Liver (tissue), 9 donors: Measurements from ENCODE around the gene ATP5F1B. TPM values are rescaled to one million over a fixed set of nuclear protein-coding genes. Genes with fewer than 3 reads are reported as not detected.

Experiments used
- DNase-seq: peaks from one replicate; pipeline ENCODE4 v3.0.0-alpha.2; 2017; ENCODE audit warnings: low spot score
- H3K27ac ChIP-seq, 2 donors: one replicate each; pipeline ENCODE4 v1.7.0; 2013; ENCODE audit warnings: inconsistent platforms in 2 of 2, low read length in 2 of 2, control low read depth in 1 of 2, low read depth in 1 of 2, mild to moderate bottlenecking in 1 of 2
- H3K27me3 ChIP-seq, 4 donors: one replicate each; pipeline versions ENCODE4 v1.6.1 to v1.7.0; 2013; ENCODE audit warnings: low read length in 3 of 4, inconsistent platforms in 1 of 4, mild to moderate bottlenecking in 1 of 4, moderate library complexity in 1 of 4; ENCODE audit not compliant: control insufficient read depth in 4 of 4, insufficient read depth in 4 of 4
- H3K36me3 ChIP-seq, 4 donors: one replicate each; pipeline versions ENCODE4 v1.6.1 to v1.7.0; 2013; ENCODE audit warnings: low read length in 3 of 4, mild to moderate bottlenecking in 3 of 4, low read depth in 1 of 4, moderate library complexity in 1 of 4; ENCODE audit not compliant: control insufficient read depth in 4 of 4, insufficient read depth in 3 of 4
- H3K4me1 ChIP-seq, 4 donors: one replicate each; pipeline versions ENCODE4 v1.6.1 to v1.7.0; 2013; ENCODE audit warnings: low read length in 3 of 4, mild to moderate bottlenecking in 3 of 4, moderate library complexity in 1 of 4; ENCODE audit not compliant: control insufficient read depth in 4 of 4, insufficient read depth in 4 of 4
- H3K4me3 ChIP-seq, 3 donors: one replicate each; pipeline versions ENCODE4 v1.6.1 to v1.7.0; 2013; ENCODE audit warnings: low read length in 3 of 3, control low read depth in 1 of 3, low read depth in 1 of 3, mild to moderate bottlenecking in 1 of 3
- H3K9ac ChIP-seq, 2 donors: one replicate each; pipeline ENCODE4 v1.7.0; 2013; ENCODE audit warnings: low read length in 2 of 2, mild to moderate bottlenecking in 2 of 2, moderate library complexity in 2 of 2, control low read depth in 1 of 2, low read depth in 1 of 2
- H3K9me3 ChIP-seq, 4 donors: one replicate each; pipeline versions ENCODE4 v1.6.1 to v1.7.0; 2013; ENCODE audit warnings: low read length in 3 of 4; ENCODE audit not compliant: control insufficient read depth in 4 of 4
- EGR1 ChIP-seq, 2 donors: IDR thresholded peaks; 2 replicates each; pipeline ENCODE4 v1.6.1; 2016 to 2018; ENCODE audit warnings: antibody characterized with exemption in 2 of 2, low read depth in 2 of 2
- FOXA1 ChIP-seq: IDR thresholded peaks from 2 replicates; pipeline ENCODE4 v1.6.1; 2016; ENCODE audit warnings: antibody characterized with exemption
- FOXA2 ChIP-seq: IDR thresholded peaks from 2 replicates; pipeline ENCODE4 v1.6.1; 2016; ENCODE audit warnings: antibody characterized with exemption
- GABPA ChIP-seq, 2 donors: IDR thresholded peaks in 1 of 2; conservative IDR thresholded peaks in 1 of 2; 2 replicates each; pipeline ENCODE4 v1.6.1; 2016; ENCODE audit warnings: antibody characterized with exemption in 2 of 2, mild to moderate bottlenecking in 1 of 2, moderate library complexity in 1 of 2
- HNF4A ChIP-seq, 2 donors: conservative IDR thresholded peaks; 2 replicates each; pipeline ENCODE4 v1.6.1; 2016; ENCODE audit warnings: antibody characterized with exemption in 2 of 2, mild to moderate bottlenecking in 2 of 2
- HNF4G ChIP-seq: IDR thresholded peaks from 2 replicates; pipeline ENCODE4 v1.6.1; 2016; ENCODE audit warnings: antibody characterized with exemption
- JUND ChIP-seq, 2 donors: IDR thresholded peaks; 2 replicates each; pipeline ENCODE4 v1.6.1; 2016; ENCODE audit warnings: antibody characterized with exemption in 2 of 2
- NR2F2 ChIP-seq: IDR thresholded peaks from 2 replicates; pipeline ENCODE4 v1.6.1; 2016; ENCODE audit warnings: antibody characterized with exemption
- RAD21 ChIP-seq, 2 donors: IDR thresholded peaks; 2 replicates each; pipeline ENCODE4 v1.6.1; 2016; ENCODE audit warnings: antibody characterized with exemption in 2 of 2, mild to moderate bottlenecking in 2 of 2
- RXRA ChIP-seq, 2 donors: IDR thresholded peaks; 2 replicates each; pipeline ENCODE4 v1.6.1; 2017 to 2018; ENCODE audit warnings: antibody characterized with exemption in 2 of 2, mild to moderate bottlenecking in 1 of 2
- SP1 ChIP-seq: IDR thresholded peaks from 2 replicates; pipeline ENCODE4 v1.6.1; 2018; ENCODE audit warnings: antibody characterized with exemption, mild to moderate bottlenecking
- TAF1 ChIP-seq: conservative IDR thresholded peaks from 2 replicates; pipeline ENCODE4 v1.6.1; 2016; ENCODE audit warnings: antibody characterized with exemption, mild to moderate bottlenecking
- YY1 ChIP-seq: IDR thresholded peaks from 2 replicates; pipeline ENCODE4 v1.6.1; 2016; ENCODE audit warnings: antibody characterized with exemption, mild to moderate bottlenecking
- ZBTB33 ChIP-seq: IDR thresholded peaks from 2 replicates; pipeline ENCODE4 v1.6.1; 2016; ENCODE audit warnings: antibody characterized with exemption
- WGBS: extraction: QIAGEN DNeasy Blood & Tissue Kit; methylation state at CpG from one replicate; pipeline ENCODE4 v1.1.7; 2013; 5-methylcytosine and 5-hydroxymethylcytosine counted together
- polyA plus RNA-seq, 2 donors: library from polyadenylated mRNA; stranded (reverse) in 1 of 2; unstranded in 1 of 2; fragments of 200-250 nt in 1 of 2; fragments of >200 nt in 1 of 2; fragmentation: Nextera tagmentation in 1 of 2; extraction: Ambion mirVana in 1 of 2; gene quantifications; one replicate each; pipeline versions ENCODE4 v1.2.1 to v1.2.3, GENCODE V29; 2013 to 2015
- total RNA-seq, 2 donors: library from RNA; depleted of rRNA; stranded (reverse); fragments of >200 nt; gene quantifications; one replicate each; pipeline ENCODE4 v1.2.3, GENCODE V29; 2014
- TF ChIP-seq, protein P1 (sequence below): fragments of 150-350 bp; IDR thresholded peaks from 2 replicates; pipeline ENCODE4 v1.5.1; 2017; ENCODE audit warnings: improper control_type of control experiment, low read depth, low read length; ENCODE audit not compliant: missing input control
- TF ChIP-seq, protein P2 (sequence below): IDR thresholded peaks from 2 replicates; pipeline ENCODE4 v1.6.1; 2016; ENCODE audit warnings: antibody characterized with exemption
- TF ChIP-seq, protein P3 (sequence below): IDR thresholded peaks from 2 replicates; pipeline ENCODE4 v1.6.1; 2016; ENCODE audit warnings: antibody characterized with exemption
- TF ChIP-seq, protein P4 (sequence below): IDR thresholded peaks from 2 replicates; pipeline ENCODE4 v1.6.1; 2016; ENCODE audit warnings: antibody characterized with exemption, mild to moderate bottlenecking
- donor health status: healthy.
- donor health status: healthy.
- donor health status: healthy.
- donor health status: healthy.
- donor health status: healthy.

Gene ATP5F1B
- total and polyA plus RNA-seq, 4 donors = 273 to 569 (median 438) TPM

DNA sequence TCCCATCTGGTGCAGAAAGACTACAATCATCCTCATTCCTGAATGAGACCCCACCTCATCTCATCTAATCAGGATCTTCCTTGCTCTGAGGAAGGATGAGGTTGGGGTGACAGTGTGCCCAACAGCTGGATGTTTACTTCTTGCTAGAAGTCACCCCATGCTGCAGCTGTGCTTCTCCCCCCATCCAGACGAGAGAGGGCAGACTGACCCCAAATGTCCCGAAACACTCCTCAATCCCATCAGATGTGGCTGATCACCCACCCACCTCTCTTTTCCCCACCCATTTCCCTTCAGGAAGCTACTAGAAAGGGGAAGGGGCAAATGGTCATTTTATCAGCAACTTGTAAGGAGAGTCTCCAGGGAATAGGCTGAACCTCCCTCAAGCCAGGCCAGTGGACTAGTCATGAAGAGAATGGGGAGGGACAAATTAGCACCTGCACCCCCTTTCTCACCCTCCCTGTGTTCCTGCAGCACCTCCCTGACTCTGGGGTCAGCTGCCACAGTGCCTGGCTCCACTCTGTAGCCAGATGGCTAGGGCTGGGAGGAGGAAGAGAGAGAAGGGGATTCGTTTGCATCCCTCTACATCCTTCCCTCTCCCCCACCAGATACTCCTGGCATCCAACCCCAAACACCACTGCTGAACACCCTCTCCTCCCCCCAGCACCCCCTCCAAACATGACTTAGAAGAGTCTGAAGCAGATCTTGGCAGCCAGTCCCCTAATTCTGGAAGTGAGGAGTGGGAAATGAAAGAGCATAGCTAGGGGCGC is 12.9 kb downstream of the ATP5F1B start (continued):
- TF ChIP-seq ZBTB33 (no peak), SP1 (no peak), TAF1 (no peak), NR2F2 (no peak), JUND (IDR thresholded peaks at IDR 0.05) (no peak), EGR1 (IDR thresholded peaks at IDR 0.05; ENCODE audit: low read depth in 2 of 2) (no peak)
- TF ChIP-seq, protein P1, sequence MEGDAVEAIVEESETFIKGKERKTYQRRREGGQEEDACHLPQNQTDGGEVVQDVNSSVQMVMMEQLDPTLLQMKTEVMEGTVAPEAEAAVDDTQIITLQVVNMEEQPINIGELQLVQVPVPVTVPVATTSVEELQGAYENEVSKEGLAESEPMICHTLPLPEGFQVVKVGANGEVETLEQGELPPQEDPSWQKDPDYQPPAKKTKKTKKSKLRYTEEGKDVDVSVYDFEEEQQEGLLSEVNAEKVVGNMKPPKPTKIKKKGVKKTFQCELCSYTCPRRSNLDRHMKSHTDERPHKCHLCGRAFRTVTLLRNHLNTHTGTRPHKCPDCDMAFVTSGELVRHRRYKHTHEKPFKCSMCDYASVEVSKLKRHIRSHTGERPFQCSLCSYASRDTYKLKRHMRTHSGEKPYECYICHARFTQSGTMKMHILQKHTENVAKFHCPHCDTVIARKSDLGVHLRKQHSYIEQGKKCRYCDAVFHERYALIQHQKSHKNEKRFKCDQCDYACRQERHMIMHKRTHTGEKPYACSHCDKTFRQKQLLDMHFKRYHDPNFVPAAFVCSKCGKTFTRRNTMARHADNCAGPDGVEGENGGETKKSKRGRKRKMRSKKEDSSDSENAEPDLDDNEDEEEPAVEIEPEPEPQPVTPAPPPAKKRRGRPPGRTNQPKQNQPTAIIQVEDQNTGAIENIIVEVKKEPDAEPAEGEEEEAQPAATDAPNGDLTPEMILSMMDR = no peak

DNA sequence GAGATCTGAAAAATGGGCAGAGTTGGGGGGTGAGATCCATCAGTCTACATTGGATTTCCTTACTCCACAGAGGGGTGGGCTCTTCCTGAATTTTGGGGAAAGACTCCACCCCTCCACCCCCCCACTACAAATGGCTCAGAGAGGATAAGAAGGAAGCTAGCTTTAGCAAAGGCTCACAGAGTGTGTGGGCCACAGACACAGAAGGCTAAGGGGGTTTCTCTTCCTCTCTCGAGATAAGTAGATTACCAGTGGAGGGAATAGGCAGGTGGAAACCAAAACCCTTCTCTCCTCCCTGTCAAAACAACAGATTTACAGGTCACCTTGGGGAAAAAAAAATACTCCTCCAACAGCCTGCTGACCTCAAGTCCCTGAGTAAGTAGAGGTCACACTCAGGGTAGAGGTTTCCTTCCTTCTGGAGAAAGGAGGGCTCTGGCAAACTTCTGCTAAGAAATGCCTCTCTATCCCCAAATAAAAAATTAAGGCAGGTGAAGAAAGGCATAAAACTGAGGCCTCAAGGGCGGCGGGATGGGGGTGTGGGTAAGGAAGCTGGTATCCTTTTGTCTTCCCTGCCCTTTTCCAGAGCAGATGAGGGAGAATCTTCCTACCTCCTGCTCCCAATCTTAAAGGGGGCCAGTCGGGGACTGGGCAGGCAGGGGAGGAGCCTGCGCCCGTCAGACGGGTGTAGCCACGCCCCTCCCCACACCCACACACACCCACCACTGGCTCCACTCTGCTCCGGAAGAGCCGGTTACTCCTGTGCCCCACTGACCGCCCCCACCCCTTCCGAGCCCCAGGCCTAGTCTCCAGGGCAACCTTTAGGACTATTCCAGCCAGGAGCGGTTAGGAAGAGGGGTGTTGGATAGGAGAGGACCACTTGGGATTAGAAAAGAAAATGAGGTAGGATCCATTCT is 13.7 kb downstream of the ATP5F1B start:
- Histone ChIP-seq H3K9ac (no peak overlapping the region), H3K4me1 (peaks cover 14 to 71% (median 57%) of the 10 kb centered on the region in 4 donors)

More for the DNA sequence above, 13.7 kb downstream of the ATP5F1B start:
- DNase-seq = peak; percentile 85
- no peaks in the 10 kb centered on the region for H3K9me3 ChIP-seq
- H3K4me3 ChIP-seq = peak overlapping the region in 1 of 3 donors; percentile 9
- no peak for TF ChIP-seq YY1
- no peak for TF ChIP-seq GABPA (IDR thresholded peaks at IDR 0.05 in 1 of 2, conservative IDR thresholded peaks at IDR 0.05 in 1 of 2)
- TF ChIP-seq, protein P2, sequence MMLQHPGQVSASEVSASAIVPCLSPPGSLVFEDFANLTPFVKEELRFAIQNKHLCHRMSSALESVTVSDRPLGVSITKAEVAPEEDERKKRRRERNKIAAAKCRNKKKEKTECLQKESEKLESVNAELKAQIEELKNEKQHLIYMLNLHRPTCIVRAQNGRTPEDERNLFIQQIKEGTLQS = no peak
- no peak for TF ChIP-seq EGR1 (IDR thresholded peaks at IDR 0.05; ENCODE audit: low read depth in 2 of 2)
- no peak for TF ChIP-seq FOXA1
- TF ChIP-seq RAD21 (IDR thresholded peaks at IDR 0.05) = no peak
- no peak for TF ChIP-seq ZBTB33
- TF ChIP-seq HNF4A (conservative IDR thresholded peaks at IDR 0.05) = no peak
- no peak for TF ChIP-seq HNF4G
- TF ChIP-seq, protein P1 = no peak
- no peak for TF ChIP-seq NR2F2
- TF ChIP-seq, protein P3, sequence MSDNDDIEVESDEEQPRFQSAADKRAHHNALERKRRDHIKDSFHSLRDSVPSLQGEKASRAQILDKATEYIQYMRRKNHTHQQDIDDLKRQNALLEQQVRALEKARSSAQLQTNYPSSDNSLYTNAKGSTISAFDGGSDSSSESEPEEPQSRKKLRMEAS = no peak
- no peak for TF ChIP-seq RXRA (IDR thresholded peaks at IDR 0.05)
- no peak for TF ChIP-seq FOXA2
- TF ChIP-seq JUND (IDR thresholded peaks at IDR 0.05) = no peak
- TF ChIP-seq, protein P4, sequence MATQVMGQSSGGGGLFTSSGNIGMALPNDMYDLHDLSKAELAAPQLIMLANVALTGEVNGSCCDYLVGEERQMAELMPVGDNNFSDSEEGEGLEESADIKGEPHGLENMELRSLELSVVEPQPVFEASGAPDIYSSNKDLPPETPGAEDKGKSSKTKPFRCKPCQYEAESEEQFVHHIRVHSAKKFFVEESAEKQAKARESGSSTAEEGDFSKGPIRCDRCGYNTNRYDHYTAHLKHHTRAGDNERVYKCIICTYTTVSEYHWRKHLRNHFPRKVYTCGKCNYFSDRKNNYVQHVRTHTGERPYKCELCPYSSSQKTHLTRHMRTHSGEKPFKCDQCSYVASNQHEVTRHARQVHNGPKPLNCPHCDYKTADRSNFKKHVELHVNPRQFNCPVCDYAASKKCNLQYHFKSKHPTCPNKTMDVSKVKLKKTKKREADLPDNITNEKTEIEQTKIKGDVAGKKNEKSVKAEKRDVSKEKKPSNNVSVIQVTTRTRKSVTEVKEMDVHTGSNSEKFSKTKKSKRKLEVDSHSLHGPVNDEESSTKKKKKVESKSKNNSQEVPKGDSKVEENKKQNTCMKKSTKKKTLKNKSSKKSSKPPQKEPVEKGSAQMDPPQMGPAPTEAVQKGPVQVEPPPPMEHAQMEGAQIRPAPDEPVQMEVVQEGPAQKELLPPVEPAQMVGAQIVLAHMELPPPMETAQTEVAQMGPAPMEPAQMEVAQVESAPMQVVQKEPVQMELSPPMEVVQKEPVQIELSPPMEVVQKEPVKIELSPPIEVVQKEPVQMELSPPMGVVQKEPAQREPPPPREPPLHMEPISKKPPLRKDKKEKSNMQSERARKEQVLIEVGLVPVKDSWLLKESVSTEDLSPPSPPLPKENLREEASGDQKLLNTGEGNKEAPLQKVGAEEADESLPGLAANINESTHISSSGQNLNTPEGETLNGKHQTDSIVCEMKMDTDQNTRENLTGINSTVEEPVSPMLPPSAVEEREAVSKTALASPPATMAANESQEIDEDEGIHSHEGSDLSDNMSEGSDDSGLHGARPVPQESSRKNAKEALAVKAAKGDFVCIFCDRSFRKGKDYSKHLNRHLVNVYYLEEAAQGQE = no peak
- TF ChIP-seq TAF1 = no peak
- no peak for TF ChIP-seq SP1
- H3K36me3 ChIP-seq = no peaks in the 10 kb centered on the region
- H3K27ac ChIP-seq = peak overlapping the region; percentile 57 to 62
- H3K27me3 ChIP-seq = no peaks in the 10 kb centered on the region
- WGBS = 16% methylated on average over 13 of the region's 13 CpGs
